GM12878 (cell line): ENCODE results near the gene GYG2. TPM values are rescaled to one million over a fixed set of nuclear protein-coding genes. Genes with fewer than 3 reads are reported as not detected.

Experiments used
- ATAC-seq: fragments of 200-7000 bp; cut with Tn5 transposase; 3 replicates; pipeline ENCODE4 v1.9.1; 2020; ENCODE audit warnings: mild to moderate bottlenecking, moderate library complexity
- BruUV-seq: library from RNA; stranded (reverse); fragments of 400-500 nt; replicated peaks from 2 replicates; lab custom pipeline; 2021; lab: Mats Ljungman, UMichigan
- CTCF ChIA-PET: fragments of 300-600 bp; sonication (Branson Sonifier 250); formaldehyde crosslinking; extraction: SDS; loops from one replicate; lab custom pipeline; 2021; ENCODE audit warnings: inconsistent platforms; lab: Yijun Ruan, JAX
- POLR2A ChIA-PET: fragments of 350-600 bp; formaldehyde crosslinking; extraction: SDS; loops from one replicate; lab custom pipeline; 2021; ENCODE audit warnings: inconsistent platforms; lab: Charles Lee
- RAD21 ChIA-PET: fragments of 300-600 bp; sonication (Branson Sonifier 250); formaldehyde crosslinking; loops from one replicate; lab custom pipeline; 2023; ENCODE audit warnings: antibody characterized with exemption; ENCODE audit not compliant: unreplicated experiment; lab: Charles Lee
- SMC1A ChIA-PET: fragments of 300-600 bp; sonication (Branson Sonifier 250); formaldehyde crosslinking; loops from one replicate; lab custom pipeline; 2023; ENCODE audit not compliant: unreplicated experiment, uncharacterized antibody; lab: Charles Lee
- DNase-seq: peaks from one replicate; pipeline ENCODE4 v3.0.0-alpha.2; 2011; ENCODE audit warnings: low read depth, low spot score
- FAIRE-seq: peaks from 3 replicates; lab custom pipeline; 2011; peaks lifted over from hg19 to GRCh38; lab: Jason Lieb, UNC
- H2AFZ ChIP-seq: 2 replicates; pipeline ENCODE4 v1.6.0; 2011; ENCODE audit warnings: low read depth, low read length, control low read depth; ENCODE audit not compliant: control insufficient read depth
- H3K27ac ChIP-seq: 2 replicates; pipeline ENCODE4 v1.5.1; 2011; ENCODE audit warnings: control low read depth; ENCODE audit not compliant: control insufficient read depth, insufficient read depth
- H3K27me3 ChIP-seq, 2 experiments: replicated peaks in 1 of 2; 2 replicates each; pipeline versions ENCODE4 v1.6.0 to v1.6.1; 2011; ENCODE audit warnings: low read length in 1 of 2; ENCODE audit not compliant: control insufficient read depth in 2 of 2, insufficient read depth in 2 of 2
- H3K36me3 ChIP-seq, 2 experiments: 2 replicates each; pipeline ENCODE4 v1.5.1; 2011; ENCODE audit warnings: low read length in 1 of 2; ENCODE audit not compliant: control insufficient read depth in 2 of 2, insufficient read depth in 2 of 2
- H3K4me1 ChIP-seq: 2 replicates; pipeline ENCODE4 v1.6.1; 2011; ENCODE audit warnings: mild to moderate bottlenecking, low read length, moderate library complexity, mixed read lengths; ENCODE audit not compliant: control insufficient read depth, insufficient read depth
- H3K4me2 ChIP-seq: 2 replicates; pipeline ENCODE4 v1.6.0; 2011; ENCODE audit warnings: control low read depth; ENCODE audit not compliant: control insufficient read depth, insufficient read depth
- H3K4me3 ChIP-seq: fragments of 200-600 bp; sonication (generic); 2 replicates; pipeline ENCODE4 v1.5.1; 2016
- H3K79me2 ChIP-seq: 2 replicates; pipeline ENCODE4 v1.6.0; 2011; ENCODE audit warnings: low read length; ENCODE audit not compliant: control insufficient read depth, insufficient read depth
- H3K9ac ChIP-seq: 2 replicates; pipeline ENCODE4 v1.8.0; 2011; ENCODE audit warnings: low read length, control low read depth, mixed read lengths; ENCODE audit not compliant: control insufficient read depth, insufficient read depth
- H3K9me3 ChIP-seq: replicated peaks from 3 replicates; pipeline ENCODE4 v1.5.1; 2011; ENCODE audit warnings: mild to moderate bottlenecking, low read length; ENCODE audit not compliant: control insufficient read depth, insufficient read depth
- H4K20me1 ChIP-seq: 2 replicates; pipeline ENCODE4 v1.6.0; 2011; ENCODE audit not compliant: control insufficient read depth, insufficient read depth
- BMI1 ChIP-seq: fragments of 450-650 bp; IDR thresholded peaks from 2 replicates; pipeline ENCODE4 v1.6.1; 2016; ENCODE audit warnings: mild to moderate bottlenecking, moderate library complexity, borderline replicate concordance
- CREB1 ChIP-seq: IDR thresholded peaks from 2 replicates; pipeline ENCODE4 v1.6.1; 2012; ENCODE audit warnings: low read depth, mild to moderate bottlenecking, inconsistent platforms
- CTCF ChIP-seq, 3 experiments: IDR thresholded peaks in 2 of 3; conservative IDR thresholded peaks in 1 of 3; 2 replicates each; pipeline ENCODE4 v1.5.1; 2011; ENCODE audit warnings: low read depth in 3 of 3, low read length in 3 of 3, mild to moderate bottlenecking in 3 of 3, control low read depth in 2 of 3, moderate library complexity in 2 of 3, inconsistent platforms in 1 of 3, mixed read lengths in 1 of 3; ENCODE audit not compliant: control insufficient read depth in 2 of 3, insufficient read depth in 1 of 3; ENCODE audit errors: extremely low read depth in 1 of 3
- EED ChIP-seq: sonication (generic); IDR thresholded peaks from 2 replicates; pipeline ENCODE4 v1.6.1; 2016; ENCODE audit warnings: antibody characterized with exemption, low read depth
- FOS ChIP-seq: IDR thresholded peaks from 3 replicates; pipeline ENCODE4 v1.6.1; 2011; ENCODE audit warnings: borderline replicate concordance; ENCODE audit not compliant: insufficient read length; ENCODE audit errors: extremely low read depth
- HCFC1 ChIP-seq: fragments of 150-350 bp; IDR thresholded peaks from 2 replicates; pipeline ENCODE4 v1.6.1; 2014; ENCODE audit warnings: low read length
- IKZF2 ChIP-seq, 2 experiments: fragments of 450-650 bp; IDR thresholded peaks; 2 replicates each; pipeline ENCODE4 v1.6.1; 2017; ENCODE audit warnings: mild to moderate bottlenecking in 2 of 2, moderate library complexity in 2 of 2
- JUNB ChIP-seq: IDR thresholded peaks from 2 replicates; pipeline ENCODE4 v1.6.1; 2016; ENCODE audit warnings: antibody characterized with exemption, mild to moderate bottlenecking
- POLR2AphosphoS5 ChIP-seq: IDR thresholded peaks from 2 replicates; pipeline ENCODE4 v1.6.1; 2011; ENCODE audit warnings: mild to moderate bottlenecking, low read length, inconsistent platforms
- RB1 ChIP-seq: fragments of 450-650 bp; formaldehyde crosslinking; IDR thresholded peaks from 2 replicates; pipeline ENCODE4 v1.6.1; 2017; ENCODE audit warnings: mild to moderate bottlenecking, borderline replicate concordance
- SIX5 ChIP-seq: IDR thresholded peaks from 2 replicates; pipeline ENCODE4 v1.6.1; 2011; ENCODE audit warnings: mild to moderate bottlenecking, low read depth, low read length, moderate library complexity; ENCODE audit not compliant: severe bottlenecking
- TBL1XR1 ChIP-seq: IDR thresholded peaks from 2 replicates; pipeline ENCODE4 v1.6.1; 2012; ENCODE audit warnings: low read depth, low read length, improper control_type of control experiment
- ZZZ3 ChIP-seq: IDR thresholded peaks from 2 replicates; pipeline ENCODE4 v1.6.1; 2011; ENCODE audit warnings: low read depth; ENCODE audit not compliant: control insufficient read depth, insufficient read length
- WGBS: methylation state at CpG from one replicate; pipeline ENCODE4 v1.1.6; 2016; ENCODE audit warnings: low lambda C conversion rate; ENCODE audit not compliant: insufficient replicate concordance, insufficient coverage; ENCODE audit errors: missing lambda C conversion rate; 5-methylcytosine and 5-hydroxymethylcytosine counted together
- in situ Hi-C: fragments of 300-500 bp; cut with MboI; formaldehyde crosslinking; loops from 9 replicates; pipeline ENCODE4 v1.14.3; 2018; ENCODE audit warnings: mixed read lengths
- intact Hi-C: fragments of 100-400 bp; cut with micrococcal nuclease; formaldehyde crosslinking; loops from one replicate; pipeline ENCODE4 v1.14.2; 2022; ENCODE audit not compliant: unreplicated experiment
- polyA plus RNA-seq, 11 experiments: library from polyadenylated mRNA; depleted of rRNA in 4 of 11; unstranded in 6 of 11; stranded (reverse) in 5 of 11; fragments of >200 nt; fragmentation: Nextera tagmentation in 4 of 11; fragmentation: Illumina TruSeq in 1 of 11; extraction: Ambion mirVana in 4 of 11; extraction: Trizol in 1 of 11; gene quantifications; 1 replicate in 1 of 11; 2 replicates in 10 of 11; pipeline versions ENCODE4 v1.2.1 to v1.2.3, GENCODE V29; 2011 to 2016; ENCODE audit warnings: inconsistent platforms in 2 of 11, missing spikeins in 2 of 11, low read depth in 1 of 11
- total RNA-seq, 4 experiments: library from RNA; depleted of rRNA in 3 of 4; stranded (reverse); fragments of >200 nt in 3 of 4; fragmentation: Illumina TruSeq in 1 of 4; extraction: Trizol in 1 of 4; gene quantifications; 2 replicates each; pipeline versions ENCODE4 v1.2.1 to v1.2.3, GENCODE V29; 2013 to 2021
- TF ChIP-seq, protein P1 (sequence below): fragments of 450-650 bp; IDR thresholded peaks from 2 replicates; pipeline ENCODE4 v1.6.1; 2016; ENCODE audit warnings: mild to moderate bottlenecking, moderate library complexity, borderline replicate concordance
- TF ChIP-seq, protein P2 (sequence below): fragments of 150-350 bp; IDR thresholded peaks from 2 replicates; pipeline ENCODE4 v1.6.1; 2016; ENCODE audit warnings: low read depth, low read length

GYG2 gene
- total and polyA plus RNA-seq, 10 of the 15 experiments (the other 5 are each of a cell fraction or from before 2014, with no cell fraction given), result 0.05 TPM; not detected in 9

DNA sequence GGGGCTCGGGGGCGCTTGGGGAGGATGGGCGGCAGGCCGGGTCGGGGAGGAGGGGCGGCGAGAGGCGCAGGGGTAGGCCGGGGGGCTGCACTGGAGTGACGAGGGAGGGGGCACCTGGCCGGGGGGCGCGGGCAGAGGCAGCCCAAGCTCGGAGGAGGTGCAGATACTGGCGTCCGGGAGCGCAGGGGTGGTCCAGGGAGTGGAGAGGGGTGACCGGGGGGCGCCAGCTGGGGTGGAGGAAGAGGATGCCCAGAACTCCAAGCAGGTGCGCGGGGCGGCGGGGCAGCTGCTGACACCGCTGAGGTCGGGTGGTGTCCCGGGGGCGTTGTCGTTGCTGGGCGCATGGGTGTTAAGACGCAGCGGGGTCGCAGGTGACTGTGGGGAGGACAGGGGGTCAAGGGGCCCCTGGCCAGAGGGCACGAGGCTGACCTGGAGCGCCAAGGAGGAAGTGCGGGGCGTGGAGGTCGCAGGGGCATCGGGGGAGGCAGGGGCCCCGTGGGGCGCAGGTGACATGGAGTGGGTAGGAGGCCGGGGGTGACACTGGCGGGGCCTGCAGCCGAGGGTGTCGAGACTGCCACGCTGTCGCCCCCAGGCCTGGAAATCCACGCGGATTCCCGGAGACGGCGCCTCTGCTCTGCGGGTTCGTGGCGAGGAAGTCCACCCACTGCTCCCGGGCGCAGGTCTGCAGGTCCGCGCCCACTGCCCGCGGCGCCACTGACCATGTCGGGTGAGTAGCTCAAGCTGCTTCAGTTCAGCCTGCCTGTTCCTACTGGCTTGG, 928 bp downstream of the GYG2 start:
- Histone ChIP-seq H3K4me2 (no peak overlapping the region), H4K20me1 (no peaks in the 10 kb centered on the region), H3K79me2 (no peaks in the 10 kb centered on the region), H3K4me3 (no peak overlapping the region), H3K9me3 (peaks cover 1% of the 10 kb centered on the region; the same call in 1 of the 3 replicates), H2AFZ (no peak overlapping the region), H3K9ac (no peak overlapping the region), H3K27ac (no peak overlapping the region), H3K4me1 (no peaks in the 10 kb centered on the region), H3K27me3 (no peaks in the 10 kb centered on the region), H3K36me3 (no peaks in the 10 kb centered on the region)
- POLR2A ChIA-PET, result no interaction called here
- WGBS, result 62% methylated on average over 25 of the region's 62 CpGs
- SMC1A ChIA-PET, result no interaction called here
- ATAC-seq (no peak), DNase-seq (no peak), FAIRE-seq (no peak)
- CTCF ChIA-PET, result no interaction called here
- intact Hi-C loops, result no loop called here
- no TSS peak for BruUV-seq
- RAD21 ChIA-PET, result no interaction called here
- in situ Hi-C loops, result no loop called here
- no peak for TF ChIP-seq CTCF (IDR thresholded peaks at IDR 0.05 in 2 of 3, conservative IDR thresholded peaks at IDR 0.05 in 1 of 3; ENCODE audit: control insufficient read depth in 2 of 3, extremely low read depth in 1 of 3, insufficient read depth in 1 of 3, low read depth in 3 of 3, low read length in 3 of 3)
- no peak for TF ChIP-seq SIX5
- no peak for TF ChIP-seq TBL1XR1
- no peak for TF ChIP-seq ZZZ3
- TF ChIP-seq POLR2AphosphoS5, result no peak
- TF ChIP-seq HCFC1, result no peak
- TF ChIP-seq JUNB, result no peak
- TF ChIP-seq, protein P1, sequence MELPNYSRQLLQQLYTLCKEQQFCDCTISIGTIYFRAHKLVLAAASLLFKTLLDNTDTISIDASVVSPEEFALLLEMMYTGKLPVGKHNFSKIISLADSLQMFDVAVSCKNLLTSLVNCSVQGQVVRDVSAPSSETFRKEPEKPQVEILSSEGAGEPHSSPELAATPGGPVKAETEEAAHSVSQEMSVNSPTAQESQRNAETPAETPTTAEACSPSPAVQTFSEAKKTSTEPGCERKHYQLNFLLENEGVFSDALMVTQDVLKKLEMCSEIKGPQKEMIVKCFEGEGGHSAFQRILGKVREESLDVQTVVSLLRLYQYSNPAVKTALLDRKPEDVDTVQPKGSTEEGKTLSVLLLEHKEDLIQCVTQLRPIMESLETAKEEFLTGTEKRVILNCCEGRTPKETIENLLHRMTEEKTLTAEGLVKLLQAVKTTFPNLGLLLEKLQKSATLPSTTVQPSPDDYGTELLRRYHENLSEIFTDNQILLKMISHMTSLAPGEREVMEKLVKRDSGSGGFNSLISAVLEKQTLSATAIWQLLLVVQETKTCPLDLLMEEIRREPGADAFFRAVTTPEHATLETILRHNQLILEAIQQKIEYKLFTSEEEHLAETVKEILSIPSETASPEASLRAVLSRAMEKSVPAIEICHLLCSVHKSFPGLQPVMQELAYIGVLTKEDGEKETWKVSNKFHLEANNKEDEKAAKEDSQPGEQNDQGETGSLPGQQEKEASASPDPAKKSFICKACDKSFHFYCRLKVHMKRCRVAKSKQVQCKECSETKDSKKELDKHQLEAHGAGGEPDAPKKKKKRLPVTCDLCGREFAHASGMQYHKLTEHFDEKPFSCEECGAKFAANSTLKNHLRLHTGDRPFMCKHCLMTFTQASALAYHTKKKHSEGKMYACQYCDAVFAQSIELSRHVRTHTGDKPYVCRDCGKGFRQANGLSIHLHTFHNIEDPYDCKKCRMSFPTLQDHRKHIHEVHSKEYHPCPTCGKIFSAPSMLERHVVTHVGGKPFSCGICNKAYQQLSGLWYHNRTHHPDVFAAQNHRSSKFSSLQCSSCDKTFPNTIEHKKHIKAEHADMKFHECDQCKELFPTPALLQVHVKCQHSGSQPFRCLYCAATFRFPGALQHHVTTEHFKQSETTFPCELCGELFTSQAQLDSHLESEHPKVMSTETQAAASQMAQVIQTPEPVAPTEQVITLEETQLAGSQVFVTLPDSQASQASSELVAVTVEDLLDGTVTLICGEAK, result no peak
- no peak for TF ChIP-seq FOS
- TF ChIP-seq EED, result no peak
- TF ChIP-seq, protein P2, sequence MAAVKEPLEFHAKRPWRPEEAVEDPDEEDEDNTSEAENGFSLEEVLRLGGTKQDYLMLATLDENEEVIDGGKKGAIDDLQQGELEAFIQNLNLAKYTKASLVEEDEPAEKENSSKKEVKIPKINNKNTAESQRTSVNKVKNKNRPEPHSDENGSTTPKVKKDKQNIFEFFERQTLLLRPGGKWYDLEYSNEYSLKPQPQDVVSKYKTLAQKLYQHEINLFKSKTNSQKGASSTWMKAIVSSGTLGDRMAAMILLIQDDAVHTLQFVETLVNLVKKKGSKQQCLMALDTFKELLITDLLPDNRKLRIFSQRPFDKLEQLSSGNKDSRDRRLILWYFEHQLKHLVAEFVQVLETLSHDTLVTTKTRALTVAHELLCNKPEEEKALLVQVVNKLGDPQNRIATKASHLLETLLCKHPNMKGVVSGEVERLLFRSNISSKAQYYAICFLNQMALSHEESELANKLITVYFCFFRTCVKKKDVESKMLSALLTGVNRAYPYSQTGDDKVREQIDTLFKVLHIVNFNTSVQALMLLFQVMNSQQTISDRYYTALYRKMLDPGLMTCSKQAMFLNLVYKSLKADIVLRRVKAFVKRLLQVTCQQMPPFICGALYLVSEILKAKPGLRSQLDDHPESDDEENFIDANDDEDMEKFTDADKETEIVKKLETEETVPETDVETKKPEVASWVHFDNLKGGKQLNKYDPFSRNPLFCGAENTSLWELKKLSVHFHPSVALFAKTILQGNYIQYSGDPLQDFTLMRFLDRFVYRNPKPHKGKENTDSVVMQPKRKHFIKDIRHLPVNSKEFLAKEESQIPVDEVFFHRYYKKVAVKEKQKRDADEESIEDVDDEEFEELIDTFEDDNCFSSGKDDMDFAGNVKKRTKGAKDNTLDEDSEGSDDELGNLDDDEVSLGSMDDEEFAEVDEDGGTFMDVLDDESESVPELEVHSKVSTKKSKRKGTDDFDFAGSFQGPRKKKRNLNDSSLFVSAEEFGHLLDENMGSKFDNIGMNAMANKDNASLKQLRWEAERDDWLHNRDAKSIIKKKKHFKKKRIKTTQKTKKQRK, result no peak
- TF ChIP-seq CREB1, result no peak
- TF ChIP-seq BMI1, result no peak
- no peak for TF ChIP-seq RB1
- TF ChIP-seq IKZF2 (IDR thresholded peaks at IDR 0.05), result no peak
